Subcutaneous abdominal adipose tissue (tissue), 5 donors: ENCODE measurements around the gene APC2.
"Not testable (repeated sequence)": the region's sequence is repeated elsewhere in the genome, so short reads cannot be mapped to it uniquely, and the experiment has no call there.

Experiments
- H3K27ac ChIP-seq: one replicate; pipeline ENCODE4 v1.7.0; 2013; ENCODE audit warnings: low read depth, mild to moderate bottlenecking, inconsistent platforms, low read length, moderate library complexity
- H3K27me3 ChIP-seq, 5 donors: one replicate each; pipeline ENCODE4 v1.7.0; 2013; ENCODE audit warnings: low read length in 5 of 5, inconsistent platforms in 1 of 5; ENCODE audit not compliant: control insufficient read depth in 5 of 5, insufficient read depth in 4 of 5
- H3K36me3 ChIP-seq, 5 donors: one replicate each; pipeline ENCODE4 v1.7.0; 2013; ENCODE audit warnings: low read length in 5 of 5; ENCODE audit not compliant: control insufficient read depth in 5 of 5, insufficient read depth in 5 of 5
- H3K4me1 ChIP-seq, 5 donors: one replicate each; pipeline ENCODE4 v1.7.0; 2013; ENCODE audit warnings: low read length in 5 of 5, mild to moderate bottlenecking in 3 of 5, moderate library complexity in 1 of 5; ENCODE audit not compliant: control insufficient read depth in 5 of 5, insufficient read depth in 5 of 5
- H3K4me3 ChIP-seq, 5 donors: one replicate each; pipeline ENCODE4 v1.7.0; 2013; ENCODE audit warnings: low read length in 5 of 5, low read depth in 1 of 5
- H3K9ac ChIP-seq, 5 donors: one replicate each; pipeline ENCODE4 v1.7.0; 2013; ENCODE audit warnings: low read length in 5 of 5, mild to moderate bottlenecking in 4 of 5, moderate library complexity in 3 of 5
- H3K9me3 ChIP-seq, 5 donors: one replicate each; pipeline ENCODE4 v1.7.0; 2013; ENCODE audit warnings: low read length in 5 of 5; ENCODE audit not compliant: control insufficient read depth in 5 of 5
- donor health status: healthy.
- donor health status: healthy.
- donor health status: healthy.
- donor health status: healthy.
- donor health status: healthy.

The APC2 gene

DNA sequence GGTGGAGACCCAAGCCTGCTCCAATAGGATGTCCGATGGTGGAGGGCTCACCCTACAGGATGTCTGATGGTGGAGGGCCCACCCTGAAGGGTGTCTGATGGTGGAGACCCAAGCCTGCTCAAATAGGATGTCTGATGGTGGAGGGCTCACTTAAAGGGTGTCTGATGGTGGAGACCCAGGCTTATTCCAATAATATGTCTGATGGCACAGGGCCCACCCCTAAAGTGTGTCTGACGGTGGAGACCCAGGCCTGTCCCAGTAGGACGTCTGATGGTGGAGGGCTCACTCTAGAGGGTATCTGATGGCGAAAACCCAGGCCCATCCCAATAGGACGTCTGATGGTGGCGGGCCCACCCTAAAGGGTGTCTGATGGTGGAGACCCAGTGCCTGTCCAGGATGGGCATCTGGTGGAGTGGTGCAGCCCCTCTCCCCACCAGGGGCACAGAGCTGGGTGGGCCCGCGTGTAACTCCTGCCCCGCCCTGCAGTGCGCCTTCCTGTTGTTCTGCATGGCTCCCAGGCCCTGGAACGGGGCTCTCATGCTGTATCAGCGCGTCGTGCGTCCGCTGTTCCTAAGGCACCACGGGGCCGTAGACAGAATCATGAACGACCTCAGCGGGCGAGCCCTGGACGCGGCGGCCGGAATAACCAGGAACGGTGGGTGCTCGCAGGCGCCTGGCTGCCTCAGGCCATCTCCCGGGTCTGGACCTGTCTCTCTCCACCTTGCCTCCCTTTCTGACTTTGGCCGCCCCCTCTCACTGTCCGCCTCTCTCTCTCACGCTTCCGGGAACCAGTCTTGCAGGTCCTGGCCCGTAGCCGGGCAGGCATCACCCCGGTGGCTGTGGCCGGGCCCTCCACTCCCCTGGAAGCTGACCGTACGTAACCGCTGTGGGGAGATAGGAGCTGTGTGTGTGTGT, 46.1 kb downstream of the APC2 start:
- Histone ChIP-seq H3K27ac (no peak overlapping the region), H3K36me3 (no peaks in the 10 kb centered on the region), H3K4me1 (peaks cover 3 to 32% (median 24%) of the 10 kb centered on the region in 5 donors), H3K4me3 (no peak overlapping the region), H3K9me3 (no peaks in the 10 kb centered on the region), H3K9ac (no peak overlapping the region), H3K27me3 (peaks cover 6 to 24% (median 15%) of the 10 kb centered on the region in 5 donors)

DNA sequence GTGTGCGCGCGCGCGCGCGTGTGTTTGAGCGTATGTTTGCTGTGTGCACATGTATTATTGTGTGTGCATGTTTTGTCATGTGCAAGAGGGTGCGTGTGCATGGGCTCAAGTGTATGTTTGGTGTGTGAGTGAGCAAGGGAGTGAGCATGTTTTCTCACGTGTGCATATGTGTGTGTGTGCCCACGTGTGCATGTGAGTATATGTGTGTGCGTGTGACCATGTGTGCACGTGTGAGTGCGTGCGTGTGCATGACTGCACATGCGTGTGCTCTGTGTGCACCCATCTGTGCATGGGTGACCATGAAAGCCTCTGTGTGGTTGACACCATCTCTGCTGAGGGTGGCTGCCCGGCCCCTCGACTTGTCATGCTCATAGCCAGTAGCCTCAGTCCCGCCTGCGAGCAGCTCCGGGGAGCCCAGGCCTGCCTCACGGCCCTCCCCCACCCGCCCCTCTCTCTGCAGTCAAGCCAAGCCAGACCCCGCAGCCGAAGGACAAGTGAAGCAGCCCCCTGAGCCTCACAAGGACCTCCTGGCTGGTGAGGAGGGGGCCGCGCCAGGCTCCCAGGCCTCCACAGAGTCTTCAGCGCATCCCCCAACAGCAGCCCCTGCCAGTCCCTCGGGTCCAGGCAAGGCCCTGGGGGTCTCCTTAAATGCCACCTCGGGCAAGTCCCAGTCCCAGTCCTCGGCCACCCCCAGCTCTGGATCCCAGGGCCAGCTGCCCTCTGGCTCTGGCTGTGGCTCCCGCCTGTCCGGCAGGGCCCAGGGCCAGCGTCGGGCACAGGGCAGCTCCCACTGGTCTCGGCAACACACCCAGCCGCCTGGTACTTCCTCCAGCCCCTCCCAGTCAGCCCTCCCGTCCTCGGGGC, 47.0 kb downstream of the APC2 start:
- Histone ChIP-seq H3K27ac (no peak overlapping the region), H3K27me3 (peaks cover 9 to 24% (median 15%) of the 10 kb centered on the region in 5 donors), H3K9me3 (no peaks in the 10 kb centered on the region), H3K36me3 (no peaks in the 10 kb centered on the region), H3K9ac (no peak overlapping the region), H3K4me3 (no peak overlapping the region), H3K4me1 (peaks cover 3 to 23% (median 15%) of the 10 kb centered on the region in 5 donors)

DNA sequence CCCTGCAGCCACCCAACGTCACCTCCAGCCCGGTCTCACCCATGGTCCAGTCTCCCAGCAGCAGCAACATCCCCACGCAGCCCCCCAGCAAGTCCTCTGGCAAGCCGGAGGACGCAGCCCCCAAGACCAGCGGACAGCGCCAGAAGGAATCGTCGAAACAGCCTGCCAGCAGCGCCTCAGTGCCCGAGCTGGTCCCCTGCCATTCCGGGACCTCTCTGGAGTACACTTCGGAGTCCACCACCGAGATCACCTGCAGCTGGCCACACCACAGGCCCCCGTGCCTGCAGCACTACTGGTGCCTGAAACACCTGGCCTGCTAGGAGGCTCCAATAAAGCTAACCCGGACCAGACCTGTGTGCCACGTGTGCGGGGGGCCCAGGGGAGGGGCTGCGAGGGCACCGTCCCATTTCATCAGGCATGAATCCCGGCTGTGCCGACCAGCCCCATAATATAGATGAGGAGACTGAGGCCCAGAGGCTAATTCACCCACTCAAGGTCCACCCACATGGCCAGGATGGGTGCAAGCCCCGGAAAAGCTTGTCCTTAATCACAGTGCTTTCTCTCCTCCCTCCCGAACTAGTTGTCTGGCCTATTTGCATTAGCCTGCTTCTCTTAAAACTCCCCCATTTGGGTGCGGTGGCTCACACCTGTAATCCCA, 47.8 kb downstream of the APC2 start:
- Histone ChIP-seq H3K9me3 (no peaks in the 10 kb centered on the region), H3K27me3 (peaks cover 10 to 23% (median 17%) of the 10 kb centered on the region in 5 donors), H3K4me3 (no peak overlapping the region), H3K9ac (no peak overlapping the region), H3K4me1 (peaks cover 3 to 16% (median 10%) of the 10 kb centered on the region in 5 donors), H3K36me3 (no peaks in the 10 kb centered on the region), H3K27ac (no peak overlapping the region)

DNA sequence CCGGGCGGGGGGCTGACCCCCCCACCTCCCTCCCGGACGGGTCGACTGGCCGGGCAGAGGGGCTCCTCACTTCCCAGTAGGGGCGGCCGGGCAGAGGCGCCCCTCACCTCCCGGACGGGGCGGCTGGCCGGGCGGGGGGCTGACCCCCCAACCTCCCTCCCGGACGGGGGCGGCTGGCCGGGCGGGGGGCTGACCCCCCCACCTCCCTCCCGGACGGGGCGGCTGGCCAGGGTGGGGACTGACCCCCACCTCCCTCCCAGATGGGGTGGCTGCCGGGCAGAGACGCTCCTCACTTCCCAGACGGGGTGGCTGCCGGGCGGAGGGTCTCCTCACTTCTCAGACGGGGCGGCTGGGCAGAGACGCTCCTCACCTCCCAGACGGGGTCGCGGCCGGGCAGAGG, 49.3 kb downstream of the APC2 start:
- Histone ChIP-seq H3K4me1 (peaks cover 3 to 12% (median 7%) of the 10 kb centered on the region in 5 donors), H3K27me3 (peaks cover 25 to 36% (median 31%) of the 10 kb centered on the region in 5 donors)
- H3K9ac ChIP-seq, H3K36me3 ChIP-seq, H3K9me3 ChIP-seq, H3K27ac ChIP-seq, H3K4me3 ChIP-seq: not testable (repeated sequence)

DNA sequence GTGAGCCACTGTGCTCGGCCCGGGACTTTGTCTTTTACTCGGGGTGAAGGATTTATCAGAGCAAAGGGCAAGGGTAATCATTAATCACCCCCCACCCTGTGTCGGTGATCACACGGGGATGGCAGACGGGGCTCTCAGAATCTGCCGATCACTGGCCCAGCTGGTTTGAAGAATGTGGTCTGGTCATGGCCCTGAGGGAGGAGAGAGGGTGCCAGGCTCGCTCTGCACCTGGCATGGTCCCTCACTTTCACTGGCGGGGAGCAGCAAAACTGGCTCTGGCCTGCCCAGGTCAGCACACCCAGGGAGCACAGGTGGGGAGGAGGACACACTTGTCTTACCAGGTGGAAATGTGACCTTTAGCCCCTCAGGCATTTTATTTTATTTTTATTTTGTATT, 51.3 kb downstream of the APC2 start:
- H3K27ac ChIP-seq = no peak overlapping the region
- H3K9me3 ChIP-seq = peaks cover 0 to 3% (median 0%) of the 10 kb centered on the region in 5 donors

DNA sequence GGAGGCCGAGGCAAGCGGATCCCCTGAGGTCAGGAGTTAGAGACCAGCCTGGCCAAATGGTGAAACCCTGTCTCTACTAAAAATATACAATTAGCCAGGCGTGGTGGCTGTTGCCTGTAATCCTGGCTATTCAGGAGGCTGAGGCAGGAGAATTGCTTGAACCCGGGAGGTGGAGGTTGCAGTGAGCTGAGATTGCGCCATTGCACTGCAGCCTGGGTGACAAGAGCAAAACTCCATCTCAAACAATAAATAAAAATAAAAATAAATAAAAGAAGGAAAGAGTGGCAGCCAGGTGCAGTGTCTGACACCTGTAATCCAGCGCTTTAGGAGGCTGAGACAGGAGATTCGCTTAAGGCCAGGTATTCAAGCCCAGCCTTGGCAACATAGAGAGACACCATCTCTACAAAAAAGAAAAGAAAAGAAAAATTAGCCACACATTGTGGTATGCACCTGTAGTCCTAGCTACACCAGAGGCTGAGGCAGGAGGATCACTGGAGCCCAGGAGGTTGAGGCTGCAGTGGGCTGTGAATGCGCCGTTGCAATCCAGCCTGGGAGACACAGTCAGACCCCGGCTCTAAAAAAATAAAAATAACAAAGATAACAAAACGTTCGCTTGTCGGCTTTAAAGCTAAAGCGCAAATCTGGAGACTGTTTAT, 52.6 kb downstream of the APC2 start:
- Histone ChIP-seq H3K9me3 (peaks cover 0 to 3% (median 0%) of the 10 kb centered on the region in 5 donors), H3K4me1 (peaks cover 0 to 13% (median 9%) of the 10 kb centered on the region in 5 donors), H3K36me3 (no peaks in the 10 kb centered on the region), H3K4me3 (no peak overlapping the region), H3K9ac (no peak overlapping the region), H3K27me3 (peaks cover 18 to 32% (median 28%) of the 10 kb centered on the region in 5 donors), H3K27ac (no peak overlapping the region)

More for the DNA sequence above, 51.3 kb downstream of the APC2 start:
- Histone ChIP-seq H3K27me3 (peaks cover 26 to 37% (median 32%) of the 10 kb centered on the region in 5 donors), H3K9ac (no peak overlapping the region), H3K36me3 (no peaks in the 10 kb centered on the region), H3K4me1 (peaks cover 3 to 9% (median 6%) of the 10 kb centered on the region in 5 donors), H3K4me3 (no peak overlapping the region)

DNA sequence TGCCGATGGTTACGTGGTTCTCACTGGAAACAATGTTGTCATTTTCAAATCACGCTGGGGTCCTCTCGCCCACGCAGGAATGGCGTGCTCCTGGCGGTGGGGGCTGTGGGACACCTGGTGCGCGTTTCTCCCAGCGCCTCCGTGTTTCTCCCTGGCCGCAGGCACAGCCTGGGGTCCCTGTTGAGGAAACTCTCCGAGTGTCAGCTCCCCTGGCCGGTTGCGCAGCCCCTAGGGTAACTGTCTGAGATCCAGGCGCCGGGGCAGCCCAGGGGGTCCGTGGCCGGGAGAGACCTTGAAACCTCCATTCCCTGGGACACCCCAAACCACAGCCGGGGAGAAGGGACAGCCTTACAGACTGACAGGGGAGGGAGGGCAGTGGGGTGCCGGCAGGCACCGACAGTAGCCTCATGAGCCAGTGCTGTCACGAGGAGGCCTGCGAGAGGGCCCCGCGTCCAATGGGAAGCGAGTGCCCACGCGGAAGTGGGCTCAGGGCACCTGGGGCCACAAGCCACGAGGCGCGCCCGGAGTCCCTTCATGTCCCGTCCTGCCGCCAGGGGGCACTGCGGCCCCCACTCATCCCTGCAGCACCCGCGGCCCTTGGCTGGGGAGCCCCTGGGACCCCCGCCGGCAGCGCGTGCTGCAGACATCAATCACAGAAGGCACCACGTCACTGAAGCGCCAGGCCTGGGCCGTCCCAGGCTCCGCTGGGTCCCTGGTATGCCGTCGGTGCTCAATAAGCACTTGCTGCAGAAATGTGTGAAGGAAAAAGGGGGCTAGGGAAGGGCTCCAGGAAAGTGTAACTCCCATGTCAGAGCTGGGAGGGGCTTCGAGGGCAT, 53.4 kb downstream of the APC2 start:
- H3K36me3 ChIP-seq = no peaks in the 10 kb centered on the region
- H3K9ac ChIP-seq = no peak overlapping the region
- H3K27ac ChIP-seq = no peak overlapping the region
- no peak overlapping the region for H3K4me3 ChIP-seq
- peaks cover 18 to 28% (median 27%) of the 10 kb centered on the region in 5 donors for H3K27me3 ChIP-seq
- H3K4me1 ChIP-seq = peaks cover 0 to 18% (median 14%) of the 10 kb centered on the region in 5 donors
- peaks cover 0 to 3% (median under 1%) of the 10 kb centered on the region in 5 donors for H3K9me3 ChIP-seq

DNA sequence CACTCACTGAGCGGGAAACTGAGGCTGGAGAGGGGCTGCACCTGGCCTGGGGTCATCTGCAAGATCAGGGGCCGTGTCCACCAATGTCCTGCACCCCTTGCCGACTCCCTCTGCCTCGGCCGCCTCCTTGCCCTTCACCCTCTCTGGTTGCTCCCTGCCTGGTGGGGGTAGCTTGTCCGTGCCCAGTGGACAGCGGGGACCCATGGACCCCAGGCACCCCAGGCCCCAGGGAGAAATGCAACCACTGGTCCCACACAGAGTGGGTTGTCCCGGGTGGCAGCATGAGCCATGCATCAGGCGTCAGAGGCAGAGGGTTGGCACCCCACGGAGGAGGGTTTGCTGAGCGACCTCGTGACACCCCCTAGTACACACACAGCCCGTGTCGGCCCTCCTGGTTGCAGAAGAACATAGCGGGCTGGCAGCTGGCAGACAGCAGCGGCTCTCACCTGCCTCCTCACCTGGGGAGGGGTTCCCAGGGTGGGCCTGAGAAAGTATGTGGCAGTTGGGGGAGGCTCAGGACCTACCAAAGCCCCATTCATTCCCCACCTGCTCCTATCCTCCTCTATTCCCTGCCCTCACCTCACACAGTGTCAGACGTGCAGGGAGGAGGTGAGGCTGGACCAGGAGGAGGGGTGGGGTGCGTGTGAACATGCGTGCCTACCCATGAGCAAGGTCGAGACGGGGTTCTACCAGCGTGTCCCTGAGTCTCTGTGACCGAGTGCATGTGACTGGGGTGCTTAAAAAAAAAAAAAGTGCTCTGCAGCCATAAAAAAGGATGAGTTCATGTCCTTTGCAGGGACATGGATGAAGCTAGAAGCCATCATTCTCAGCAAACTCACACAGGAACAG, 54.2 kb downstream of the APC2 start:
- Histone ChIP-seq H3K27ac (no peak overlapping the region), H3K27me3 (peaks cover 18 to 28% (median 27%) of the 10 kb centered on the region in 5 donors), H3K9ac (no peak overlapping the region), H3K36me3 (no peaks in the 10 kb centered on the region), H3K9me3 (peaks cover 0 to 8% (median 6%) of the 10 kb centered on the region in 5 donors), H3K4me1 (peaks cover 0 to 21% (median 15%) of the 10 kb centered on the region in 5 donors), H3K4me3 (no peak overlapping the region)
